ENCODE measurements around the gene SGK1. TPM values are rescaled to one million over a fixed set of nuclear protein-coding genes. Genes with fewer than 3 reads are reported as not detected.
"Not testable (repeated sequence)": the region's sequence is repeated elsewhere in the genome, so short reads cannot be mapped to it uniquely, and the experiment has no call there.

Gene SGK1
- total RNA-seq, 1 donor from 2014 or later: 91.0 TPM

GRCh38 chr6:134307075-134307474 lies 10.8 kb downstream of the SGK1 start:
- Mint-ChIP-seq H3K4me1 (ENCODE audit: low read depth) (no peaks in the 10 kb centered on the region), H3K27ac (ENCODE audit: unreplicated experiment) (no peak overlapping the region), H3K27me3 (ENCODE audit: low read depth) (no peaks in the 10 kb centered on the region), H3K36me3 (ENCODE audit: low read depth) (peaks cover 1% of the 10 kb centered on the region), H3K4me3 (ENCODE audit: unreplicated experiment) (no peak overlapping the region), H3K9me3 (ENCODE audit: low read depth) (no peaks in the 10 kb centered on the region)
- DNase-seq (ENCODE audit: low spot score): no peak
- TF ChIP-seq CTCF (IDR thresholded peaks at IDR 0.05): no peak

GRCh38 chr6:134304381-134304780 lies 13.5 kb downstream of the SGK1 start:
- not testable (repeated sequence) for H3K9me3 Mint-ChIP-seq (ENCODE audit: low read depth); H3K36me3 Mint-ChIP-seq (ENCODE audit: low read depth); H3K4me1 Mint-ChIP-seq (ENCODE audit: low read depth); H3K27ac Mint-ChIP-seq (ENCODE audit: unreplicated experiment); DNase-seq (ENCODE audit: low spot score); H3K4me3 Mint-ChIP-seq (ENCODE audit: unreplicated experiment); H3K27me3 Mint-ChIP-seq (ENCODE audit: low read depth)

GRCh38 chr6:134303891-134304290 lies 14.0 kb downstream of the SGK1 start:
- Mint-ChIP-seq H3K27me3 (ENCODE audit: low read depth) (no peaks in the 10 kb centered on the region), H3K4me3 (ENCODE audit: unreplicated experiment) (no peak overlapping the region), H3K36me3 (ENCODE audit: low read depth) (peaks cover 2% of the 10 kb centered on the region), H3K4me1 (ENCODE audit: low read depth) (peaks cover 6% of the 10 kb centered on the region), H3K27ac (ENCODE audit: unreplicated experiment) (no peak overlapping the region), H3K9me3 (ENCODE audit: low read depth) (no peaks in the 10 kb centered on the region)
- no peak for TF ChIP-seq CTCF (IDR thresholded peaks at IDR 0.05)
- no peak for DNase-seq (ENCODE audit: low spot score)

GRCh38 chr6:134299236-134299635 lies 18.7 kb downstream of the SGK1 start:
- Mint-ChIP-seq H3K4me3 (ENCODE audit: unreplicated experiment) (no peak overlapping the region), H3K9me3 (ENCODE audit: low read depth) (no peaks in the 10 kb centered on the region), H3K4me1 (ENCODE audit: low read depth) (peaks cover 17% of the 10 kb centered on the region), H3K27ac (ENCODE audit: unreplicated experiment) (no peak overlapping the region), H3K27me3 (ENCODE audit: low read depth) (no peaks in the 10 kb centered on the region), H3K36me3 (ENCODE audit: low read depth) (peaks cover 2% of the 10 kb centered on the region)
- DNase-seq (ENCODE audit: low spot score): no peak
- no peak for TF ChIP-seq CTCF (IDR thresholded peaks at IDR 0.05)

- Mint-ChIP-seq H3K27ac (ENCODE audit: unreplicated experiment) (no peak overlapping the region), H3K4me1 (ENCODE audit: low read depth) (peaks cover 17% of the 10 kb centered on the region), H3K9me3 (ENCODE audit: low read depth) (no peaks in the 10 kb centered on the region), H3K27me3 (ENCODE audit: low read depth) (no peaks in the 10 kb centered on the region), H3K4me3 (ENCODE audit: unreplicated experiment) (no peak overlapping the region), H3K36me3 (ENCODE audit: low read depth) (peaks cover 2% of the 10 kb centered on the region)
- no peak for DNase-seq (ENCODE audit: low spot score)
- TF ChIP-seq CTCF (IDR thresholded peaks at IDR 0.05): no peak
Observed at GRCh38 chr6:134296762-134297161, 21.1 kb downstream of the SGK1 start.

GRCh38 chr6:134295953-134296553 lies 21.9 kb downstream of the SGK1 start:
- Mint-ChIP-seq H3K4me3 (ENCODE audit: unreplicated experiment) (no peak overlapping the region), H3K27ac (ENCODE audit: unreplicated experiment) (peak overlapping the region; percentile 86), H3K9me3 (ENCODE audit: low read depth) (no peaks in the 10 kb centered on the region), H3K4me1 (ENCODE audit: low read depth) (peaks cover 17% of the 10 kb centered on the region), H3K36me3 (ENCODE audit: low read depth) (peaks cover 2% of the 10 kb centered on the region), H3K27me3 (ENCODE audit: low read depth) (no peaks in the 10 kb centered on the region)
- no peak for DNase-seq (ENCODE audit: low spot score)
- TF ChIP-seq CTCF (IDR thresholded peaks at IDR 0.05): no peak
